Measurements from ENCODE around the gene ZNF521.

GRCh38 chr18:25181993-25182392 is 170.0 kb downstream of the ZNF521 start:
- TF ChIP-seq CTCF (IDR thresholded peaks at IDR 0.05 in 8 of 11, conservative IDR thresholded peaks at IDR 0.05 in 3 of 11) (no peak), POLR2AphosphoS5 (IDR thresholded peaks at IDR 0.05) (no peak), POLR2A (IDR thresholded peaks at IDR 0.05) (no peak)
